T-helper 1 cell (primary cell): ENCODE measurements around the gene KCNJ2.

Source experiments
- DNase-seq, 5 donors: peaks; one replicate each; pipeline ENCODE4 v3.0.0-alpha.2; 2012 to 2020

KCNJ2 gene

DNA sequence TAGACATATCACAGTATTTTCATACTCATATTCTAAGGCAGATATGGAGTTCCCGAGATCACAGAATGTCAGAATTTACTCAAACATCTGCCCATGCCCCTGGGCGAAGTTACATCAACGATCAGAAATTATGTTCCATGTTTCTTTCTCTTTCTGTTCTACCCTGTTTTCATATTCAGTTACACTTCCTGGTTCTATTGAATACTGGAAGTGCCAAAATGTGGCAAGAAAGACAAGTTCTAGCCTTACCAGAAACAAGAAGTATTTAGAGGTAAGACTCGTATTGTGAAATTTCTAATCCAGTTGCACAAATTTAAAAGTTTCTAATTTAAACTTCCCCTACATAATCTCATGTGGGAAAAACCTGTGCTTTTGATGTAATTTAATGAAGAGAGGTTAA, 36.1 kb downstream of the KCNJ2 start:
- no peak for DNase-seq

- DNase-seq = no peak
Observed at GRCh38 chr17:70206361-70207010, 37.2 kb downstream of the KCNJ2 start.

GRCh38 chr17:70207184-70207583, 37.9 kb downstream of the KCNJ2 start:
- no peak for DNase-seq

DNA sequence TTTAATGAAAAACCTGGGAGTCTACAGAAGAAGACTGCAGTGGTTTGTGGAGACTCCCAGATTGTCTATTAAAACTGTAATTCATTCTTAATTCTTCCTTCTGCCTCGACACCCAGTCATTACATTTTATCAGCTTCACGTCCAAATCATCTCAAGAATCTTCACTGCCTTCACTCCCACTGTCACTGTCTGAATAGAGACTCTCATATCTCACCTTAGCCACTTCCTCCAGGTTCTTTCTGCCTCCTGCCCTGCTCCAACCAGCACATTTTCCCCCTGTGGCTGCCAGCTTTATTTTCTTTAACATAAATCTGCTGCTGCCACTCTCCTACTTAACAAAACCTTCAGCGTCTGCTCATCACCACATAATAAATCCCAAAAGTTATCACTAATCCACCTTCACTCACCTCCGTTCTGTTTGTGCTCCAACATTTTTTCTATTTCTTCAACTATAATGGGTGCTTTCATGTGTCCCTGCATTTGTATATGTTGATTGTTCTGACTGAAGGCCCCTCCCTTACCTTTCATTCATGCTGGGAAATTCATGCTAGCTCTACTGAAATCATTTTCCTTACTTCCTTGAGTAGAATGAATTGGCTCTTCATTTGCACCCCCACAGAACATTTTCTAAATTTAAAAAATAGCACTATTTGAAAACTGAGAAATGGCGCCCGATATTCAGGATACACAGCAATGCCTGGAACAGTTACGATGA, 38.9 kb downstream of the KCNJ2 start:
- DNase-seq = no peak

- no peak for DNase-seq
Observed at GRCh38 chr17:70208825-70209555, 39.7 kb downstream of the KCNJ2 start.

DNA sequence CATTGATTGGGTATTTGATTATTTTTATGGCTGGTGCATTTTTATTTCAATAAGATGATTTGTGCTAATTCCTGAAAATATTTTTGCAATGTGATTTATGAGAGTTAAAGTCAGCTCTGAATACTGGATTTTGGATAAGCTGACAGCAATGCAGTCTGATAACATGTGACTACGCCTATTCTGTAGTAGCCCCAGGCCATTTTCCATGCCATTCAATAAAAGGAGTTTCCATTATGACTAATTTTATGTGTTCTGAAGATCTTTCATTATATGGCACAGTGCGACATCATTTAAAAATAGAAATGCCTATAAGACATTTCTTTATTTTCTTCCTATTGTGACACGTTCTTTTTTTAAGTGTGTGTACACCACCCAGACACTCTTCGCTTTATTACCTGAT, 46.3 kb downstream of the KCNJ2 start:
- no peak for DNase-seq

- DNase-seq = no peak
Observed at GRCh38 chr17:70217571-70217970, 48.2 kb downstream of the KCNJ2 start.

DNA sequence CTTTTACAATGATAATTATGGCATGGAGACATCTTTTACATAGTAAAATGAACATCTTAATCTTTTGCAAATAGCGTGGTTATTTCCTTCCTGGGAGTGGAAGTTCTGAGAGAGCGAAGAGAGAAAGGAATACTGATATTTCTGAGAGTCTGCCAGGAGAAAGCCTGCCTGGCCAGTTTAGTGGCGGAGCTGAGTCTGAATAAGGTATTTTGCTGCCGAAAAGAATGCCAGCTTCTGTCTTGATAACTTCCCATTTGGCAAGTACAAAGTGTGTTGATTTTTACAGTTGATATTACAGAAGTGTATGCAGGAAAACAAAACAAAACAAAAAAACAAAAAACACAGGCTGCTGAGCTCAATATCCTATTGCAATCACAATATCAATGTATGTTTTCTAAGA, 55.9 kb downstream of the KCNJ2 start:
- DNase-seq = no peak
